ENCODE data around the gene VRK2.

GRCh38 chr2:58146707-58147106, 100.1 kb downstream of the VRK2 start:
- TF ChIP-seq CTCF (conservative IDR thresholded peaks at IDR 0.05) (no peak), EZH2 (IDR thresholded peaks at IDR 0.05; ENCODE audit: low read depth) (no peak)

All from PC-9 (cell line).